ENCODE data around the gene ANO8. TPM values are rescaled to one million over a fixed set of nuclear protein-coding genes. Genes with fewer than 3 reads are reported as not detected.

ANO8 gene
- total and polyA plus RNA-seq, 2 of the 13 experiments (the other 11 are each of a cell fraction or from before 2014, with no cell fraction given) = 1.8 to 3.5 TPM

DNA sequence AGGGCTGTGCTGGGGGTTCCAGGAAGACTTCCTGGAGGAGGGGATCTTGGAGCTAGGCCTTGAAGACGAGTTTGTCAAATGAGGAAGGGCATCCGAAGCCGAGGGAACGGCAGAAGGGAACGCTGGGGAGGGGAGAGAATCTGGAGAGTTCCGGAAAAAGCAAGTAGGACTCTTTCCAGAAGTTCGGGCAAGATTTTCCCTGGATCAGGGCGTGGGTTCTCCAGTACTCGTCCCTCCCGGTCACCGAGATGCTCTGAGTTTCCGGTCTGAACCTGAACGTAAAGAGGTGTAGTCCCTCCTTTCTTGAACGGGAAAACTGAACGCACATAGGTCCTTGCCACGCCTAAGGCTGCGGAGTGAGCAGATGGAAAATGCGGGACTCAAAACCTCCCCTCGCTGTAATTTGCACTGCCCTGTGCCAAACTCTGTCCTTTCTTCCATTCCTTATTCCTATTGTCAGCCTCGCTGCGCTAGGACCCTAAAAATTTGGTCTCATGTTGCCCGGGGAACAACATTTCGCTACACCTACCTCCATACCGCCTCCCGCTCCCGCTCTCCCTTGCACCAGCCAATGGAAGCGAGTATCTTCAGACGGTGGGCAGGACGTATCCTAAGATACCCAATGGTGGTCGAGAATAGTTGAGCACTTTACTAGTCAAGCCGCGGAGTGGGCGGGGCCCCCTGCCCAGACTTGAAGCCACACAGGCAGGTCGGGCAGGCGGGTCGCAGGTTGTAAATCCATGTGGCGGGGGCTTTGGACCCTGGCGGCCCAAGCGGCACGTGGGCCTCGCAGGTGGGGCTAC lies 2.4 kb upstream of the ANO8 start, which contains the start of gene GTPBP3 (continued):
- TF ChIP-seq, protein P1, sequence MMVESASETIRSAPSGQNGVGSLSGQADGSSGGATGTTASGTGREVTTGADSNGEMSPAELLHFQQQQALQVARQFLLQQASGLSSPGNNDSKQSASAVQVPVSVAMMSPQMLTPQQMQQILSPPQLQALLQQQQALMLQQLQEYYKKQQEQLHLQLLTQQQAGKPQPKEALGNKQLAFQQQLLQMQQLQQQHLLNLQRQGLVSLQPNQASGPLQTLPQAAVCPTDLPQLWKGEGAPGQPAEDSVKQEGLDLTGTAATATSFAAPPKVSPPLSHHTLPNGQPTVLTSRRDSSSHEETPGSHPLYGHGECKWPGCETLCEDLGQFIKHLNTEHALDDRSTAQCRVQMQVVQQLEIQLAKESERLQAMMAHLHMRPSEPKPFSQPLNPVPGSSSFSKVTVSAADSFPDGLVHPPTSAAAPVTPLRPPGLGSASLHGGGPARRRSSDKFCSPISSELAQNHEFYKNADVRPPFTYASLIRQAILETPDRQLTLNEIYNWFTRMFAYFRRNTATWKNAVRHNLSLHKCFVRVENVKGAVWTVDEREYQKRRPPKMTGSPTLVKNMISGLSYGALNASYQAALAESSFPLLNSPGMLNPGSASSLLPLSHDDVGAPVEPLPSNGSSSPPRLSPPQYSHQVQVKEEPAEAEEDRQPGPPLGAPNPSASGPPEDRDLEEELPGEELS (CRISPR knock-in tag; IDR thresholded peaks at IDR 0.05) = peak; percentile 47; the same call in 1 of the 2 replicates
- TF ChIP-seq ZNF10 (CRISPR knock-in tag; IDR thresholded peaks at IDR 0.05; ENCODE audit: borderline replicate concordance, low read depth) (no peak), ZNF746 (CRISPR knock-in tag; IDR thresholded peaks at IDR 0.05) (0 out of 2 replicates have a peak, but pooled peaks have one; percentile 35), KDM5B (CRISPR knock-in tag; IDR thresholded peaks at IDR 0.05; ENCODE audit: borderline replicate concordance) (no peak; the same call in 1 of the 2 replicates), ZNF317 (CRISPR knock-in tag; IDR thresholded peaks at IDR 0.05) (no peak), KAT2B (IDR thresholded peaks at IDR 0.05; ENCODE audit: borderline replicate concordance, low read depth, low read length) (no peak), ZNF263 (CRISPR knock-in tag; IDR thresholded peaks at IDR 0.05) (peak; percentile 15; the same call in 1 of the 2 replicates), SRSF9 (IDR thresholded peaks at IDR 0.05; ENCODE audit: borderline replicate concordance, insufficient read depth, low read depth, low read length, poor library complexity, severe bottlenecking) (no peak), SIN3A (IDR thresholded peaks at IDR 0.05; ENCODE audit: borderline replicate concordance, low read depth, low read length) (peak; percentile 37; the same call in 1 of the 2 replicates), KLF13 (CRISPR knock-in tag; IDR thresholded peaks at IDR 0.05) (no peak), TBX2 (CRISPR knock-in tag; IDR thresholded peaks at IDR 0.05; ENCODE audit: borderline replicate concordance) (peak; percentile 64; the same call in 1 of the 2 replicates), MAFK (conservative IDR thresholded peaks at IDR 0.05 in 1 of 2, IDR thresholded peaks at IDR 0.05 in 1 of 2; ENCODE audit: low read length in 2 of 2) (no peak), YY1 (IDR thresholded peaks at IDR 0.05; ENCODE audit: insufficient read depth, insufficient replicate concordance, low read depth, low read length) (peak; percentile 80), NFKBIZ (CRISPR knock-in tag; IDR thresholded peaks at IDR 0.05) (no peak), DR1 (CRISPR knock-in tag; IDR thresholded peaks at IDR 0.05) (peak; percentile 89), DNMT1 (CRISPR knock-in tag; IDR thresholded peaks at IDR 0.05) (no peak), ZEB1 (IDR thresholded peaks at IDR 0.05; ENCODE audit: insufficient replicate concordance, low read depth) (peak; percentile 44), EP300 (IDR thresholded peaks at IDR 0.05; ENCODE audit: low read depth in 2 of 2, low read length in 2 of 2) (0 out of 4 replicates have a peak, but pooled peaks of 1 of the 2 experiments have one; percentile 12), EP300 (CRISPR knock-in tag; IDR thresholded peaks at IDR 0.05; ENCODE audit: borderline replicate concordance) (no peak), NR2F2 (IDR thresholded peaks at IDR 0.05; ENCODE audit: borderline replicate concordance, low read depth) (no peak)
- TF ChIP-seq, protein P2, sequence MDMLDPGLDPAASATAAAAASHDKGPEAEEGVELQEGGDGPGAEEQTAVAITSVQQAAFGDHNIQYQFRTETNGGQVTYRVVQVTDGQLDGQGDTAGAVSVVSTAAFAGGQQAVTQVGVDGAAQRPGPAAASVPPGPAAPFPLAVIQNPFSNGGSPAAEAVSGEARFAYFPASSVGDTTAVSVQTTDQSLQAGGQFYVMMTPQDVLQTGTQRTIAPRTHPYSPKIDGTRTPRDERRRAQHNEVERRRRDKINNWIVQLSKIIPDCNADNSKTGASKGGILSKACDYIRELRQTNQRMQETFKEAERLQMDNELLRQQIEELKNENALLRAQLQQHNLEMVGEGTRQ (IDR thresholded peaks at IDR 0.05; ENCODE audit: low read depth, low read length) = no peak
- TF ChIP-seq, protein P2 (CRISPR knock-in tag; IDR thresholded peaks at IDR 0.05; ENCODE audit: borderline replicate concordance) = 0 out of 2 replicates have a peak, but pooled peaks have one; percentile 24
- TF ChIP-seq, protein P3, sequence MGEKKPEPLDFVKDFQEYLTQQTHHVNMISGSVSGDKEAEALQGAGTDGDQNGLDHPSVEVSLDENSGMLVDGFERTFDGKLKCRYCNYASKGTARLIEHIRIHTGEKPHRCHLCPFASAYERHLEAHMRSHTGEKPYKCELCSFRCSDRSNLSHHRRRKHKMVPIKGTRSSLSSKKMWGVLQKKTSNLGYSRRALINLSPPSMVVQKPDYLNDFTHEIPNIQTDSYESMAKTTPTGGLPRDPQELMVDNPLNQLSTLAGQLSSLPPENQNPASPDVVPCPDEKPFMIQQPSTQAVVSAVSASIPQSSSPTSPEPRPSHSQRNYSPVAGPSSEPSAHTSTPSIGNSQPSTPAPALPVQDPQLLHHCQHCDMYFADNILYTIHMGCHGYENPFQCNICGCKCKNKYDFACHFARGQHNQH (CRISPR knock-in tag; IDR thresholded peaks at IDR 0.05) = peak; percentile 21; the same call in 1 of the 2 replicates
